Measurements from ENCODE around the gene GPAT3.
A peak's percentile ranks its signal among the peaks of the same experiment; 100 is the strongest.
"Not testable (repeated sequence)": the region's sequence is repeated elsewhere in the genome, so short reads cannot be mapped to it uniquely, and the experiment has no call there.

The GPAT3 gene

DNA sequence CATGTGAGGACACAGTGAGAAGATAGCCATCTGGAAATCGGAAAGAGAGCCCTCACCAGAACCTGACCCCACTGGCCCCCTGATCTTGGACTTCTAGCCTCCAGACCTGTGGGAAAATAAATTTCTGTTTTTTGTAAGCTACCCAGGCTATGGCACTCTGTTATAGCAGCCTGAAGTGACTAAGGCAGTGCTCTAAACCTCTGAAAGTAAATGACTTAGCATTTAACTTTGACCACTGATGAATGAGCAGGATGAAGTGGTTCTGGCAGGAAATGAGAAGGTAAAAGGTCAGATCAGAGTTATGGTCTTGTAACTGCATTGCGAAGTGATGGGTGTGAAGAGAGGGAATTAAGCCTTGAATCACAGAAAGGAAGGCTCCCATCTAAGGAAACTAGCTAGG, 17.0 kb downstream of the GPAT3 start:
- DNase-seq: peak in 1 of 4 experiments; percentile 35

DNA sequence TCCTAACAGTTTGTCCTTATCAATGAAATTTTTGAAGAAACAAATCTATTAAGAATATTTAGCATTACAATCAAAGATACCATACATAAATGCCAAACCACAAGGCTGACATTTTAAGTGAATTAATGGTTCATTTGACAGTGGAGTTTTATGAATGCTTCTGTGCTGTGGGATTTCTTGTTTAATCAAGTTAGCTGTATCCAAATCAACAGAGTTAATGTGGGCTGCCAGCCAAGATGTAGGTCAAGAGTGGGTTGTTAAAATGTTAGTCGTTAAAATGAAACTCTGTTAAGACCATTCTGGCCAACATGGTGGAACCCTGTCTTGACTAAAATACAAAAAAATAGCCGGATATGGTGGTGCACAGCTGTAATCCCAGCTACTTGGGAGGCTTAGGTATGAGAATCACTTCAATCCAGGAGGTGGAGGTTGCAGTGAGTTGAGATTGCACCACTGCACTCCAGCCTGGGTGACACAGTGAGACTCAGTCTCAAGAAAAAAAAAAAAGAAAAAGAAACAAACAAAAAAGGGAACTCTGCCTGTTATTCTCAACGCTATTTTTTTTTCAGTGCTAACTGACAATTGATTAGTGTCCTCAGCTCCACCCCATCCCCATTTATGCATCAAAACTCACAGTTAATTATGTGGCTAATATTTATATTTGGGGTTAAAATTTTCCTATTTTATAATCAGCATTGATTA, 20.2 kb downstream of the GPAT3 start:
- peak; percentile 20 to 67 (median 46) for DNase-seq

DNA sequence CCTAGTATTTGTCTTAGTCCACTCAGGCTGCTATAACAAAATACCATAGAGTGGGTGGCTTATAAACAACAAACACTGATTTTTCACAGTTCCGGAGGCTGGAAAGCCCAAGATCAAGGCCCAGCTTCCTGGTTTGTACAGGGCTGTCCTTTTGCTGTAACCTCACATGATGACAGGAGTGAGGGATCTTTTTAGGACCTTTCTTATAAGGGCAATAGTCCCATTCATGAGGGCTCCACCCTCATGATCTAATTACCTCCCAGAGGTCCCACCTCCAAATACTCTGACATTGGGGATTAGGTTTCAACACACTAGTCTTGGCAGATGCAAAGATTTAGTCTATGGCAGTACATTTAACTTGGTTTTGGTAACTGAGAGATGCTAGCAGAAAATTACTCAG, 20.9 kb downstream of the GPAT3 start:
- peak; percentile 62 to 85 (median 75) for DNase-seq

DNA sequence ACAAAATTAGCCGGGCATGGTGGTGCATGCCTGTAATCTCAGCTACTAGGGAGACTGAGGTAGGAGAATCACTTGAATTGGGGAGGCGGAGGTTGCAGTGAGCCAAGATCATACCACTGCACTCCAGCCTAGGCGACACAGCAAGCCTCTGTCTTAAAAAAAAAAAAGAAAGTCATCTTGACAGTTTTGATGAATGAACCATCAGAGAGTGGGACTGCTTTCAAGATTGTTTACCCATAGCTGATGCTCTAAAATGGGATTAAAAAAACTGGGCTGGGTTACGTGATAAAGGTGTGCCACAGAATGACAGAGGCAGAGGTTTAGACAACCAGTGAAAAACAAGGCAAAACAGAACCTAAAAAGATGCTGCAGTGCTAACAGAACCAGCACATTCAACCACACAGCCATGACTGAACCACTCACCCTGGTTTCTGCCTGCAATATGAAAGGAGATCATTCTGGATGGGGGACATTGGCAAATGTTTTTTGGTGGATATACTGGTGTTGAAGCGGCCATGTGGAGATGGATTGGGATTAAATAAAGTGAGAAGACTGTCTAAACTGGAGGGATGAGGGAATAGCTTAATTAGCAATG, 22.2 kb downstream of the GPAT3 start:
- DNase-seq: no peak

DNA sequence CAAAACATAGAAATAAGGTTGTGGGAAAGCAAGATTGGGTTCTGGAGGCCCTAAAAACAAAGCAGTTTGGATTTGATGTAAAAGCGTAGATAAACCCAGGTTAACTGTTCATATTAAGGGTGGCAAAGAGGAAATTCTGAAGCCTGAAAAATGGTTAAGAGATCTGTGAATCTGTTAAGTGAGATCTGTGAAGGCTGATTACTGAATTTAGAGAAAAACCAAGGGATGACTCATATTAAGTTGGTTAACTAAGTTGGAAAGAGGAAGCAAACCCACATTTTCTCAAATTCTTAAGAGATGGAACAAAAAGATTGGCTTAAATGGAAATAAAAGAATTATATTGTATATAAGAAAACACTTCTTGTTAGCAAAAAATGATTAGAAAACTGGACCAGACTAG, 22.8 kb downstream of the GPAT3 start:
- peak in 3 of 4 experiments; percentile 4 to 86 (median 84) for DNase-seq

DNA sequence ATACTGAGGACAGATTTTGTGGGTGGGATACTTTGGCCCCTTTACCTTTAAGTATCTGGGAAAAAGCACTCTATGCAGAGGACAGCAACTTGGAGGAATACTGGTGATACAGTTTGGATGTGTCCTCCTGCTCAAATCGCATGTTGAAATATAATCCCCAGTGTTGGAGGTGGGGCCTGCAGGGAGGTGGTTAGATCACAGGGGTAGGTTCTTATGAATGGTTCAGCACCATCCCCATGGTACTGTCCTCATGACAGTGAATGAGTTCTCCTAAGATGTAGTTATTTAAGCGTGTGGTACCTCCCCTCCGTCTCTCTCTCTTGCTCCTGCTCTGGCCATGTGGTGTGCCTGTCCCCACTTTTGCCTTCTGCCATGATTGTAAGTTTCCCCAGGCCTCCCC, 24.6 kb downstream of the GPAT3 start:
- DNase-seq: peak in 1 of 4 experiments; percentile 5

DNA sequence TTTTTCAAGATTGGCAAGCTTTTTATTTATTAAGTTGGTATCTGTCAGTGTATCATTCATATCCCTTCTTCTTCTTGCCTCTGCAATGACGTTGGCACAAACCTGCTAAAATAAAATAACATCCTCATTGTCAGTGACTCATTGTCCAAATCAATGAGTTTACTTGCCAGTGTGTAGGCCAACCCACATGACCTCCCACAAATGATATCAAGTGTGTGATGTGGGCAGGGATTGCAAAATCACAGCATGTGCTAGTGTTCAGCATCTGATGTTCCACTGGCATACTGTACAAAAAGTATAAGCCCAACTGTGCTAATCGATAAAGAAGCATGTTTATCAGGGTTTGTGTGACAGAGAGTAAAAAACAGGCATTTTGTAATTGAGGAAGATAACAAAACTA, 25.5 kb downstream of the GPAT3 start:
- peak; percentile 85 to 96 (median 90) for DNase-seq

DNA sequence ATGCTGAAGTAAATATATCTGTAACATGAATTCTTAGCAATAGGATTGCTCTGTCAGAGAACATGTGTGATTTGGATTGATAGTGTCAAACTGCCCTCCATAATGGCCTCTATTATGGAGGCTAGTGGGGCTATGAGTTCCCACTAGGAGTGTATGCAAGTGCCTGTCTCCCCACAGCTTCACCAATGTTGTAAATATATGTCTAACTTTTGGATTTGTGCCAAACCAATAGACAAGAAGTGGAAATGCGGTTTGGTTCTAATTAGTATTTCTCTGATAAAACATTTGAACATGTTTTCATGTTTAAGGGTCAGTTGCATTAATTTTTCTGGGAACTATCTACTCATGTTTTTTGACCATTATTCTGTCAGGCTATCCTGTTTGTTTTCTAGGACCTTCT, 28.1 kb downstream of the GPAT3 start:
- DNase-seq: peak in 1 of 4 experiments; percentile 21

DNA sequence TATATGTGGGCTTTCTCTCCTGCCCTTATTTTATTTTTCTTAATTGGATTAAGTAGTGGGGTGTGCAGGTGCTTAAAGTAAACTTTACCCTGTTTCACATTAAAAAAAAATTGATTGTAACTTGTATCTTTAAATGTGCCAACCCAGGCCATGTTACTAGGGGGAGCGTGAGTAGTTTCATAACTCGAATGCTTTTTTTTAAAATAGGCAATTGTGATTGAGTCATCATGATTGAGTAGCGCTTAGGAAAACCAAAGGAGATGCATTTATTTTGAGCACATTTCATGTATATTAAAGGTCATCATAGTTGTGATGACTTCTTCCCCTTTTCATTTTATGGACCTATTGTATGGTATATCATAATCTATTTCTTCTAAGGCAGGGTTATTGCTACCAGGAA, 32.2 kb downstream of the GPAT3 start:
- peak; percentile 43 to 90 (median 73) for DNase-seq

DNA sequence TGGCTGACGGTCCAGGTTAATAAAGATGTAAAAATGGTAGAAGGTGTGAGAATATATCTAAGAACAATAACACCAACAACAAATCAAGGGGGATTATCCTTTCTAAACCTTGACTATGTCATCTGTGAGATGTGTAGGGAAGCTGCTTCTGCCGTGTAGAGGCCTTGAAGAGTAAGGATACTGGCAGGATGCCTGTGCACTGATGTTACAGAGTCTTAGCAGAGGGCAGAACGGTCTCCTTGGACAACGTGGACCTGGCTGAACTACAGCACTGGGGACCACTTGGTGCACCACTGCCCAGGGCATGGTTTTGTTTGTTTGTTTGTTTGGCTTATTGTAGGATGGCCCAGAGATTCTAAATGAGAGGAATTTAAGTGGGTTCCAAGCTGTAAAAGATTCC, 33.5 kb downstream of the GPAT3 start:
- peak in 1 of 4 experiments; percentile 14 for DNase-seq

DNA sequence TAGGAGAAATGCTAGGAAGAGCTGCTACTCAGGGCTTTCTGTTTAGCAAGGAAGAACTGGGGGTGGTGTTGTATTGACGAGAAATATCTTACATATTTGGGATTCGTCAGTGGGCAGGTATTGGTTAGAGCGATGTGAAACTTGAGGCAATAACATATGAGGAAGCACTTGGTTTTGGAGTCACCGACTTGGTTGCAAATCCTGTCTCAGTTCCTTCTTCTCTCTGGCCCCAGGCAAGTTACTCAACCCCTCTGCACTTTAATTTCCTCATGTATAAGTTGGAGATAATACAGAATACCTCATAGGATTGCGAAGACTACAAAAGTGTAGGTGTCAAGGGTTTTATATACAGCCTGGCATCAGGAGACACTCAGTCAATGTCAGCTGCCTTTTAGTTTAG, 34.1 kb downstream of the GPAT3 start:
- DNase-seq: peak; percentile 83 to 97 (median 90)

DNA sequence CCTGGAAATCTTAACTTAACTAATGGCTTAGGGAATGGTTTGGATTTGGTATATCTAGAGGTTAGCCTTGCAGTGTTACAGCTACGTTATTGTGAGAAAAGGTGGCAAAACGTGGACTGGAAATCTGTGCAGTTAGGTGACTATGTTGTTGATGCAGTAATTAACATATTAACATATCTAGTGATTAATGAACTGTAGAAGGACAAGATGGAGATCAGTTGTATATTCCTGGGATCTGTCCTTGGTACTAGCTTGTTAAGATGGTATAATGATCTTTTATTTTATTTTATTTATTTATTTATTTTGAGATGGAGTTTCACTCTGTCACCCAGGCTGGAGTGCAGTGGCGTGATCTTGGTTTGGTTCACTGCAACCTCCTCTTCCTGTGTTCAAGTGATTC, 36.9 kb downstream of the GPAT3 start:
- DNase-seq: no peak

DNA sequence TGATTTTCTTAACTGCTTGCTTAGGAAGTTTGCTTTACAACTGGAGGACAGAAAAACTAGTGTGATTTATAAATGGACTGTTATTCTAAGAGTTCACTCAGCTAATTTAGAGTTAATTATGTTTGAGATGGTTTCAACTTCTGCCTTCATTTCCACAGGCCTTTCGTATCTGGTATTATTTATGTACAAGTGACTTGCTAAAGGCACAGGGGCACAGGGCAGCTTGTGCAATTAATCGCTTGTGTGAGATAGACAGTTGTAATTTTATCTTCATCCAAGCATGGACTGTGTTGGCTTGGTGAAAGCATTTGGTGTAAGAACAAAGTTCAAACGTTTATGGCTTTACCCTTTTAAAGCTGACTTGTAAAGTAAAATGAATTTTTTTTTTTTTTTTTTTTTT, 38.3 kb downstream of the GPAT3 start:
- DNase-seq: no peak

DNA sequence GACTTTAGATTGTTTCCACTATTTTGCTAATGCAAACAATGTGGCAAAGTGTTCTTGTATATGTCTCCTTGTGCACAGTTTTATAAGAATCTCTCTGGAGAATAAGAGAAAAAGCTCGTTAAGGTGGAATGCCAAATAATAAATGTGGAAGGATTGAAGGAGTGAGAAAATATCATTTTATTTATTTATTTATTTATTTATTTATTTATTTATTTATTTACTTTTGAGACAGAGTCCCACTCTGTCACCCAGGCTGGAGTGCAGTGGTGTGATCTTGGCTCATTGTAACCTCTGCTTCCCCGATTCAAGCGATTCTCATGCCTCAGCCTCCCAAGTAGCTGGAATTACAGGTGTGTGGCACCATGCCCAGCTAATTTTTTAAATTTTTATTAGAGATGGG, 40.3 kb downstream of the GPAT3 start:
- DNase-seq: not testable (repeated sequence)

DNA sequence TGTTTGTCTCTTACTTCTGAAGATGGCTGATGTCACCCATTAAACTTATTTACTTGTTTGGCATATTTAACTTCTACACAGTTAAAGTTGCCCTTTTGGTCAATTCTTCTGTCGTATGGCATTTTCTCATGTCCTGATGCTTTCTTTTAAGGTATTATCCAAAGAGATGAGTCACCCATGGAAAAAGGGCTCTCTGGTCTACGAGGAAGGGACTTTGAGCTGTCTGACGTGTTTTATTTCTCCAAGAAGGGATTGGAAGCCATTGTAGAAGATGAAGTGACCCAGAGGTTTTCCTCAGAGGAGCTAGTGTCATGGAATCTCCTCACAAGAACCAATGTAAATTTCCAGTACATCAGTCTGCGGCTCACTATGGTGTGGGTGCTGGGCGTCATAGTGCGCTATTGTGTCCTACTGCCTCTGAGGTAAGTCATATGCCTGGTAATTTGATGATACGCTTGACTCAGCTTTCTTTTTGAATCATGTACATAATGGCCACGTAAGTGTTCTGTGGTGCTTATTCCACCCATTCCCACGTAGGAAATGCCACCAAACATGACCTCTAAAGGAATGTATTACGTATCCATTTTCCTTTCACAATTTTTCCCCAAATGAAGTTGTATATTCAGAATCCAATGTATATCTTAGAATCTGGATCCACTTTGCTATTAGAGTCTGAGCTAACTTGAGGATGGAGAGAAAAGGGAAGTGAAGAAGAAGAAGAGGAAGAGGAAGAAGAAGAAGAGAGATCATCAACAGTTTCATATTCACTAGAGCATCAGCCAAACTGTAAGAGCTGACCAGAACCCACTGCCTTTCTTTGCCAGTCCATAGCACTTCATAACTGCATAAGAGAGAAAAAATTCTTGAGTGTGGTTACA, 45.7 kb downstream of the GPAT3 start:
- peak in 3 of 4 experiments; percentile 19 to 62 (median 56) for DNase-seq

DNA sequence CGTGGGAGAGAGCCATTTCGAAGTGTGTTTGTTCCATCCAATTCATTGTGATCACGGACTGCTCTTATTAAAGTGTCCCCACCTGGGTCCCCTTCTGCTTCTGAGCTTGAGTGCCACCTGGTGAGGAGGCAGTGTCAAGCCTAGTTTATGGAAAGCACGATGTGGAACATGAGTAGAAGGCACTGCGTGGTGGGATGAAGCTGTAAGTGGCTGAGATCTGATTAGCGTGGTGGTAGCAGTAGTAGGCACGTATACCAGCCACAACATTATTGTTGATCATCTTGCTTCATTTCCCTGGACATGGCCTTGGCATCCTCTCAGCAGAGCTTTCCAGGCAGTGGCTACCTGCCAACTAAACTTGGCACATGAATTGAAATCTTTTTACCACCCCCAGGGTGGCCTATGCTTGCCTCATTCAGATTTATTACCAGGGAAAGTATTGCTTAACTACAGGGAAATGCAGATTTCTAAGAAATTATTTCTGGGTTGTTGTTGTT, 46.4 kb downstream of the GPAT3 start:
- peak in 2 of 4 experiments; percentile 14 to 18 for DNase-seq

DNA sequence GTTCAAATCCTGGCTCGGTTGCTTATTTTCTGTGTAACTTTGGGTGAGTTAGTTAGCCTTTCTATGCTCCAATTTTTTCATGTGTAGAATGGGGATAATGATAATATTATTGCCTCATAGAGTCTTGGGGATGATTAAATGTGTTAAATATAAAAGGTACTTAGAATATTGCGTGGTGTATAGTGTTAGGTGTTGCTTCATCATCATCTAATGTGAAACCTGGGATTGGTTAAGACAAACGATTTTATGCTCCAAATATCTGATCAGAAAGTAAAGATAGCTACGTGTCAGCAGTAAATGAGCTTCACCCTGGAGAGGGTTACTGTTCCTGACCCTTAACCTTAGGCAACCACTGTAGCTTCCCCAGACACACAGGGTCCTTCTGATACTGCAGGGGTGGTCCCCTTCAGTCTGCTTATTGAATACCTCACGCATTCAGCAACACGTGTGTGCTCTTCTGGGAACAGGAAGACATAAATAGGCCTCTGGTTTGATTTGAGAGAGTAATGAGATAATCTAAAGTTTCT, 50.1 kb downstream of the GPAT3 start:
- no peak for DNase-seq

DNA sequence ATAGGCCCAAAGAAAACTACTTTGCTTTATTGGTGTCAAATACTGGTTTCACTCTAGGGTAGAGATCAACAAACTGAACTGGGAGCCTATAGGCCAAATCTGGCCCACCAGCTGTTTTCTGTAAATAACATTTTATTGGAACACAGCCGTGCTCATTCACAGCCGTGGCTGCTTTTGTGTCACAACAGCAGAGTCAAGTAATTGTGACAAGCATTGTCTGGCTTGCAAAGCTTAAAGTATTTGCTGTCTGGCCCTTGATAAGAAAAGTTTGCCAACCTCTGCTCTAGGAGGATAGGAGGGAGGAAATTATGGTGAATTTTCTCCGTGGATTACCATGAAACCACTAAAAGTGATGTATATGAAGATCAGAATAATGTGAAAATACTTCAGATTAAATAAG, 53.4 kb downstream of the GPAT3 start:
- DNase-seq: no peak

DNA sequence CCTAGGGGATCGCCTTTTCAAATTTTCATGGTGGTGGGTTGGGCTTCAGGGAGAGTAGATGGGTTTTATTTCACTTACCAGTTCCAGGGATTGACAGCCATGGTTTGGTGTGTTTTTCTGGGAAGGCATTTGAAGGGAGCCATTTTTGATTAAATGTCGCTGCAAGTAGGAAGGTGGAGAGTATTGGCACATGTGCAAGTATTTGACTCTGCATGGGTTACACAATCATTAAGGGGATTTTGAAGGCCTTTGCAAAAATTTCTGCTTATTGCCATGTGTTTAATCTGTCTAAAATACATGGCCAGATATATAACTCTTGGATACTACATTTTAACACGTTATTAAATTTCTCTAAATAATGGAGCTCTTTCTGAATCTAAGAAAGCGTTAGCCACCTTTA, 55.1 kb downstream of the GPAT3 start:
- DNase-seq: no peak

DNA sequence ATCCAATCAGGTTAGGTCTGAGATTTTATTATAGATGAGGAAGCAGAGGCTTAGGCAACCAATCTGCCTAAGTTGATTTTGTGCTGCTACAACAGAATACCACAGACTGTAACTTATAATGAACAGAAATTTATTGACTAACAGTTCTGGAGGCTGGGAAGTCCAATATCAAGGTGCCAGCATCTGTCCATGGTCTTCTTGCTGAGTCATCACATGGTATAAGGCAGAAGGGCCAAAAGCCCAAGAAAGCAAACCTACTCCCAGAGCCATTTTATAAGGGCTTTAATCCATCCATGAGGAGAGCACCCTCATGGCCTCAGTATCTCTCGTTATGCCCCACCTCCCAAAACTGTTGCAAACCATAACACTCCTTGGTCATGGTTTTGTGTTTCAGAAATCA, 55.8 kb downstream of the GPAT3 start:
- no peak for DNase-seq

DNA sequence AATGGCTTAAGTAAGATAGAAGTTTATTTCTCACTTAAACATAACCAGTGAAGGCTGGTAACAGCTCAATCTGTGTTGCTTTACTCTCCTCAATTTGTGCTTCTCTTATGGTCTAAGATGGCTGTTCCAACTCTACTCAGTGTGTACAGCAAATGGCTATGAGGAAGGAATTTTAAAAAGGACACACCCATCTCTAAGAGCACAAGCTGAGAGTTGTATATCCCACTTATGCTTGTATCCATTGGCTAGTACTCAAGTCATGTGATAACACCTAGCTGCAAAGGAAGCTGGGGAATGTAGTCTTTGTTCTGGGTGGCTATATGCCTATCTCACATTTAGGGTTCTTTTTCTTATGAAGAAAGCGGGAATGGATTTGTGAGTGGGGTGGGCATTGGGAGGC, 63.3 kb downstream of the GPAT3 start:
- DNase-seq: peak in 3 of 4 experiments; percentile 13 to 62 (median 50)

DNA sequence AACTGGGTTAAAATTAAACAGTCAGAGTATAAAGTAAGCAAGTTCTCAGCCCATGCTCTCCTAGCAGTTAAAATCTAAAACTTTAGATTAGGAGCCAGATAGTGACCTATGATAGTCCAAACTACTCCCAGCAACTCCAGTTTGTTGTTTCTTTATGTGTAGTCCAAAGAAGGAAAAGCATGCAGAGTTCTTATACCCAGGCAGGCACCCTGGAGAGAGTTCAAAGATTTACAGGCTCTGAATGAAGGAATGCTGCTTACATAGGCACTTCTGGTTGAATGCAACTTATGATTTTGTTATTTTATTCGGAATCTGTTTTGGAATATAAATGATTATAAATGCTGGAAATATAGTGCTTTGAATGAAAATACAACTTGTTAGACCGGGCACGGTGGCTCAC, 67.2 kb downstream of the GPAT3 start:
- DNase-seq: no peak

DNA sequence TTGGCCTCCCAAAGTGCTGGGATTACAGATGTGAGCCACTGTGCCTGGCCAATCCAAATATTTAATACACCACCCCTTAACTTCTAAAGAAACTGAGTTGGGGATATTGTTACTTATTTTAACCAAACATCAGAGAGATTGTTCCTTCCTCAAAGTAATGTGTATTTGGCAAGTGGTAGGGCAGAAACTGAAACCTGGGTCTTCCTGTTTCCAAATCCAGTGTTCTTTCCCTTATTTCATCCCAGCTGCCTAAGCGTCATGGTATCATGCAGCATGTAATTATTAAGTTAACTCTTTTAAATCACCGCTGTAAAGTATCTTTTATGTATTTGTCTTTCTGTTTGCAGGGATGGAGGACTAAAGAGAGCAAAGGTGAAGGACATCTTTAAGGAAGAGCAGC, 68.4 kb downstream of the GPAT3 start:
- DNase-seq: peak; percentile 34 to 68 (median 54)

Data from suppressor macrophage (primary cell).